Hematopoietic multipotent progenitor cell treated with erythropoietin and hydrocortisone succinate and interleukin-3 and kit ligand, for 6 days (in vitro differentiated cells): ENCODE data around the gene CAD.
A peak's percentile ranks its signal among the peaks of the same experiment; 100 is the strongest.

Experiments
- DNase-seq: peaks from one replicate; pipeline ENCODE4 v3.0.0-alpha.2; 2015

Gene CAD

GRCh38 chr2:27284996-27285395, 67.8 kb downstream of the CAD start:
- no peak for DNase-seq

- DNase-seq, result no peak
Observed at GRCh38 chr2:27285481-27285880, 68.3 kb downstream of the CAD start.

DNA sequence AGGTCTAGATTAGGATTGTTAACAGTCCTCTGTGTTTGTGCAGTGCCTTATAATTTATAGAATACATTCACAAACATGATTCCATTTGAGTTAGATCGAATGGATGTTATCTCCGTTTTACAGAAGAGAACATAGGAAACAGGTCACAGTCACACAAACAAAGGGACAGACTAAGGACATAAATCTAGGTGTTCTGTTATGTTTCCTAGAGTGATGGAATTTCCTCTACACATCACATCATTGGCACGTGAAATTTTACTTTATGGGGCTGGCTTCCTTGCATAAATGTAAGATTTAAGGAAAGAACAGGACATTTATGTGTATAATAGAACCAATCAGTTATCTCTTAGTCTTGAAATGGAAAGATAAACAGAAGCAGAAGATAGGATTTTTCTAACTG, 71.4 kb downstream of the CAD start:
- DNase-seq, result no peak

- peak; percentile 22 for DNase-seq
Observed at GRCh38 chr2:27290549-27290948, 73.4 kb downstream of the CAD start.

GRCh38 chr2:27291865-27292264, 74.7 kb downstream of the CAD start:
- peak; percentile 28 for DNase-seq
